ENCODE results near the gene CCDC24.

The CCDC24 gene

DNA sequence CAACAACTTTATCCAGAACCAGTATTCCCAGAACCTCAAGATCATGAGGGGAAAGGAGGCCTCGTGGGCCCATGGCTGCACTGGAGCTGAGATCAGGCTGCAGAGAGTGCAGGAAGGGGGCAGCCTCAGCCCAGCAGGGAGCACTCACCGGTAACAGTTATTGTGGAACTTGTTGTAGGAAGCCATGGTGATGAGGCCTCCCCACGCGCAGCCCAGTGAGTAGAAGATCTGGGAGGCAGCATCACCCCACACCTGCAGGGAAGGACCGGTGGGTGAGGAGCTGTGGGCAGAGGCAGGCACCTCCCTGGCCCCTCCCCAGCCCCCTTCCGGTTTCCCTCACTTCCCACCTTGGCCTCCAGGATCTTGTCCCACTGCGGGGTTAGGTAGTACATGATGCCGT, 10.8 kb downstream of the CCDC24 start:
- no peak overlapping the region for H2AFZ ChIP-seq (ENCODE audit: low read length)
- no peaks in the 10 kb centered on the region for H3K9me2 ChIP-seq (replicated peaks; ENCODE audit: low read depth, low read length)
- H3K9me3 ChIP-seq (ENCODE audit: insufficient read depth, low read depth, low read length), result no peaks in the 10 kb centered on the region
- no peak overlapping the region for H3K9ac ChIP-seq (ENCODE audit: low read depth, low read length, poor library complexity, severe bottlenecking)
- H3K4me1 ChIP-seq (ENCODE audit: insufficient read depth, low read length, poor library complexity, severe bottlenecking), result no peaks in the 10 kb centered on the region
- no peak overlapping the region for H3K4me3 ChIP-seq (ENCODE audit: low read length, poor library complexity, severe bottlenecking)
- no peaks in the 10 kb centered on the region for H4K20me1 ChIP-seq (ENCODE audit: insufficient read depth, low read length, poor library complexity, severe bottlenecking)
- H3K79me2 ChIP-seq (ENCODE audit: insufficient read depth, low read length), result no peaks in the 10 kb centered on the region
- no peak for TF ChIP-seq EZH2phosphoT487 (IDR thresholded peaks at IDR 0.05; ENCODE audit: borderline replicate concordance)
- TF ChIP-seq, protein P1, sequence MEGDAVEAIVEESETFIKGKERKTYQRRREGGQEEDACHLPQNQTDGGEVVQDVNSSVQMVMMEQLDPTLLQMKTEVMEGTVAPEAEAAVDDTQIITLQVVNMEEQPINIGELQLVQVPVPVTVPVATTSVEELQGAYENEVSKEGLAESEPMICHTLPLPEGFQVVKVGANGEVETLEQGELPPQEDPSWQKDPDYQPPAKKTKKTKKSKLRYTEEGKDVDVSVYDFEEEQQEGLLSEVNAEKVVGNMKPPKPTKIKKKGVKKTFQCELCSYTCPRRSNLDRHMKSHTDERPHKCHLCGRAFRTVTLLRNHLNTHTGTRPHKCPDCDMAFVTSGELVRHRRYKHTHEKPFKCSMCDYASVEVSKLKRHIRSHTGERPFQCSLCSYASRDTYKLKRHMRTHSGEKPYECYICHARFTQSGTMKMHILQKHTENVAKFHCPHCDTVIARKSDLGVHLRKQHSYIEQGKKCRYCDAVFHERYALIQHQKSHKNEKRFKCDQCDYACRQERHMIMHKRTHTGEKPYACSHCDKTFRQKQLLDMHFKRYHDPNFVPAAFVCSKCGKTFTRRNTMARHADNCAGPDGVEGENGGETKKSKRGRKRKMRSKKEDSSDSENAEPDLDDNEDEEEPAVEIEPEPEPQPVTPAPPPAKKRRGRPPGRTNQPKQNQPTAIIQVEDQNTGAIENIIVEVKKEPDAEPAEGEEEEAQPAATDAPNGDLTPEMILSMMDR (conservative IDR thresholded peaks at IDR 0.05; ENCODE audit: low read length), result no peak
- no peak overlapping the region for H3K4me2 ChIP-seq (ENCODE audit: low read depth, low read length, poor library complexity, severe bottlenecking)
- H3K27me3 ChIP-seq (ENCODE audit: insufficient read depth, low read length, poor library complexity, severe bottlenecking), result no peaks in the 10 kb centered on the region
- no peaks in the 10 kb centered on the region for H3K36me3 ChIP-seq (ENCODE audit: insufficient read depth, low read length)
- H3F3A ChIP-seq (ENCODE audit: low read depth), result no peaks in the 10 kb centered on the region

DNA sequence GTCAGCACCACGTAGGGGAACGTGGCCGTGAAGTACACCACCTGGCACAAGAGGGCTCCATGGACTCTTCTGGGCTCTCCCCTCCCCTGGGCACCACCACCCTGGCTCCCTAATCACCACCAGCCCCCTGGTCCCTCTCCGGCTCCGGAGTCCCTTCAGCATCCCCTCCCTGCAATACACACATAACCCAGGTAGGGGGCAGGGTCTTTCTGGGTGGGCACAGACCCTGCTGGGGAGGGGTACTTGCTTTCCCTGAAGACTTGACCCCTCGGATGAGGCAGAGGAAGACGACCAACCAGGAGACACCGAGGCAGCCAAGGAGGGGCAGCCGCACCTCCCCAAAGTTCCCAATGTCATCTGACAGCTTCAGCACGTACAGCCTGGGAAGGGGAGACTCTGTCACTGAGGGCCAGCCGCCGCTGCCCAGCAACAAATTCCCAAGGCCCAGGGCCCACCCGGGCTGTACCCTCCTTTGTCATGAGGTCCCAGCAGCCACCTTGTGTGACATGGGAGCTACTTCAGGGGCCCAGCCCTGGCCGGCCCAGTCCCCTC, 11.3 kb downstream of the CCDC24 start:
- Histone ChIP-seq H2AFZ (ENCODE audit: low read length) (no peak overlapping the region), H3K4me3 (ENCODE audit: low read length, poor library complexity, severe bottlenecking) (no peak overlapping the region), H3K4me1 (ENCODE audit: insufficient read depth, low read length, poor library complexity, severe bottlenecking) (no peaks in the 10 kb centered on the region), H3K36me3 (ENCODE audit: insufficient read depth, low read length) (no peaks in the 10 kb centered on the region), H3K9me3 (ENCODE audit: insufficient read depth, low read depth, low read length) (no peaks in the 10 kb centered on the region), H3K9ac (ENCODE audit: low read depth, low read length, poor library complexity, severe bottlenecking) (no peak overlapping the region), H3F3A (ENCODE audit: low read depth) (no peaks in the 10 kb centered on the region), H3K27me3 (ENCODE audit: insufficient read depth, low read length, poor library complexity, severe bottlenecking) (no peaks in the 10 kb centered on the region), H3K79me2 (ENCODE audit: insufficient read depth, low read length) (no peaks in the 10 kb centered on the region), H3K9me2 (replicated peaks; ENCODE audit: low read depth, low read length) (no peaks in the 10 kb centered on the region), H3K4me2 (ENCODE audit: low read depth, low read length, poor library complexity, severe bottlenecking) (no peak overlapping the region), H4K20me1 (ENCODE audit: insufficient read depth, low read length, poor library complexity, severe bottlenecking) (no peaks in the 10 kb centered on the region)
- TF ChIP-seq, protein P1 (conservative IDR thresholded peaks at IDR 0.05; ENCODE audit: low read length), result peak; percentile 44; the same call in 1 of the 2 replicates
- no peak for TF ChIP-seq EZH2phosphoT487 (IDR thresholded peaks at IDR 0.05; ENCODE audit: borderline replicate concordance)

DNA sequence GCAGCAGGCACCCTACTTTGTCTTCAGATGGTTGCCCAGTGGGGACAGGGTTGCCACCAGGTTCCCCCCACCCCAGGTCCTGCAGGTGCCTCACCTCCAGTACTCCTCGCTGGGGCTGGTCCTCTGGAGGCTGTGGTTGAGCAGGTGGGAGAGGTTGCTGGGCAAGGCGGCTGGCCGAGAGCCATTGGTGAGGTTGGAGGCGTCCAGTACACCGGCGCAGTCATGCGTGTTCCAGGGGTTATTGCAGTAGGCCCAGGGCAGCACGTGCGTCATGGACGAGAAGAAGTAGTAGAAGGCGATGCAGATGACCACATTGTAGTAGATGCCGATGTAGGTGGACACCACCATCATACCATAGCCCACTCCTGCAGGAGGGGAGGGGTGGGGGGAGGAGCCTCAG, 16.9 kb downstream of the CCDC24 start:
- Histone ChIP-seq H3K9me3 (ENCODE audit: insufficient read depth, low read depth, low read length) (no peaks in the 10 kb centered on the region), H3K4me1 (ENCODE audit: insufficient read depth, low read length, poor library complexity, severe bottlenecking) (no peaks in the 10 kb centered on the region)
- no peak for TF ChIP-seq EZH2phosphoT487 (IDR thresholded peaks at IDR 0.05; ENCODE audit: borderline replicate concordance)
- TF ChIP-seq, protein P1 (conservative IDR thresholded peaks at IDR 0.05; ENCODE audit: low read length), result no peak

More for the DNA sequence above, 16.9 kb downstream of the CCDC24 start:
- Histone ChIP-seq H3K9ac (ENCODE audit: low read depth, low read length, poor library complexity, severe bottlenecking) (no peak overlapping the region), H2AFZ (ENCODE audit: low read length) (no peak overlapping the region), H3K36me3 (ENCODE audit: insufficient read depth, low read length) (no peaks in the 10 kb centered on the region), H3K4me2 (ENCODE audit: low read depth, low read length, poor library complexity, severe bottlenecking) (no peak overlapping the region), H3K27me3 (ENCODE audit: insufficient read depth, low read length, poor library complexity, severe bottlenecking) (no peaks in the 10 kb centered on the region), H4K20me1 (ENCODE audit: insufficient read depth, low read length, poor library complexity, severe bottlenecking) (no peaks in the 10 kb centered on the region), H3K79me2 (ENCODE audit: insufficient read depth, low read length) (no peaks in the 10 kb centered on the region), H3K9me2 (replicated peaks; ENCODE audit: low read depth, low read length) (no peaks in the 10 kb centered on the region), H3F3A (ENCODE audit: low read depth) (no peaks in the 10 kb centered on the region), H3K4me3 (ENCODE audit: low read length, poor library complexity, severe bottlenecking) (no peak overlapping the region)

Measured in Loucy (cell line).